B cell (primary cell): ENCODE measurements around the gene FAM131C.

Source experiments
- CTCF ChIP-seq: fragments of 200-600 bp; IDR thresholded peaks from one replicate; pipeline ENCODE4 v1.8.0; 2022; ENCODE audit warnings: antibody characterized with exemption, mild to moderate bottlenecking
- EZH2 ChIP-seq: IDR thresholded peaks from 2 replicates; pipeline ENCODE4 v1.6.1; 2012; ENCODE audit warnings: borderline replicate concordance, low read depth, mild to moderate bottlenecking, moderate library complexity, low read length; ENCODE audit not compliant: insufficient read depth, poor library complexity, severe bottlenecking

GRCh38 chr1:16116625-16117024 is 43.2 kb upstream of the FAM131C start:
- TF ChIP-seq CTCF: no peak
- TF ChIP-seq EZH2: no peak
